ENCODE measurements around the gene SRF.

GRCh38 chr6:43127877-43128276 lies 43.2 kb upstream of the SRF start:
- TF ChIP-seq EZH2 (IDR thresholded peaks at IDR 0.05; ENCODE audit: low read depth) (no peak), CTCF (conservative IDR thresholded peaks at IDR 0.05) (no peak)
